GM23338 (cell line): ENCODE data around the gene PCBP3.

ENCODE experiments used
- EZH2 ChIP-seq: fragments of 200-600 bp; sonication (generic); IDR thresholded peaks from one replicate; pipeline ENCODE4 v1.8.0; 2017; ENCODE audit warnings: antibody characterized with exemption, mild to moderate bottlenecking, low read depth; ENCODE audit not compliant: unreplicated experiment
- EZH2phosphoT487 ChIP-seq: fragments of 200-600 bp; sonication (generic); IDR thresholded peaks from one replicate; pipeline ENCODE4 v1.8.1; 2018; ENCODE audit warnings: antibody characterized with exemption; ENCODE audit not compliant: unreplicated experiment
- TF ChIP-seq, protein P1 (sequence below), 2 experiments: fragments of 200-600 bp in 1 of 2; sonication (generic) in 1 of 2; conservative IDR thresholded peaks; 2 replicates each; pipeline versions ENCODE4 v1.5.1 to v1.6.1; 2016 to 2017; ENCODE audit warnings: antibody characterized with exemption in 2 of 2, low read depth in 2 of 2, mild to moderate bottlenecking in 2 of 2, moderate library complexity in 1 of 2

DNA sequence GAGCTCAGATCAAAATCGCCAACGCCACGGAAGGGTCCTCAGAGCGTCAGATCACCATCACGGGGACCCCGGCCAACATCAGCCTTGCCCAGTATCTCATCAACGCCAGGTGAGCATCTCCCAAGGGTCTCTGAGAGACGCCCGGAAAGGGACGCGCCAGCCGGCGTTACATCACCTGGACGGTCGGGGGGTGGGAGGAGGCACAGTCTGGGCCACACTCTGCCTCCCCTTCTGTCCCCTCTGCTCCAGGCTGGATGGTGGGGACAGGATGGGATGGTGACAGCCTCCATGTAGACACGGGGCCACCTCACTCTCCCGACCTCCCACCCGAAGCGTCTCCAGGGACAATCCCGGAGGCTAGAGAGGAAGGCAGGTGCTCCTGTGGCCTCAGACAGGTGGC, 296.6 kb downstream of the PCBP3 start:
- TF ChIP-seq, protein P1, sequence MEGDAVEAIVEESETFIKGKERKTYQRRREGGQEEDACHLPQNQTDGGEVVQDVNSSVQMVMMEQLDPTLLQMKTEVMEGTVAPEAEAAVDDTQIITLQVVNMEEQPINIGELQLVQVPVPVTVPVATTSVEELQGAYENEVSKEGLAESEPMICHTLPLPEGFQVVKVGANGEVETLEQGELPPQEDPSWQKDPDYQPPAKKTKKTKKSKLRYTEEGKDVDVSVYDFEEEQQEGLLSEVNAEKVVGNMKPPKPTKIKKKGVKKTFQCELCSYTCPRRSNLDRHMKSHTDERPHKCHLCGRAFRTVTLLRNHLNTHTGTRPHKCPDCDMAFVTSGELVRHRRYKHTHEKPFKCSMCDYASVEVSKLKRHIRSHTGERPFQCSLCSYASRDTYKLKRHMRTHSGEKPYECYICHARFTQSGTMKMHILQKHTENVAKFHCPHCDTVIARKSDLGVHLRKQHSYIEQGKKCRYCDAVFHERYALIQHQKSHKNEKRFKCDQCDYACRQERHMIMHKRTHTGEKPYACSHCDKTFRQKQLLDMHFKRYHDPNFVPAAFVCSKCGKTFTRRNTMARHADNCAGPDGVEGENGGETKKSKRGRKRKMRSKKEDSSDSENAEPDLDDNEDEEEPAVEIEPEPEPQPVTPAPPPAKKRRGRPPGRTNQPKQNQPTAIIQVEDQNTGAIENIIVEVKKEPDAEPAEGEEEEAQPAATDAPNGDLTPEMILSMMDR (conservative IDR thresholded peaks at IDR 0.05; ENCODE audit: low read depth in 2 of 2) = no peak
- TF ChIP-seq EZH2phosphoT487 (no peak), EZH2 (no peak)
